ENCODE measurements around the gene SPATA13.

- TF ChIP-seq GATA2 (IDR thresholded peaks at IDR 0.05; ENCODE audit: low read depth, low read length) (no peak), GATA3 (IDR thresholded peaks at IDR 0.05; ENCODE audit: low read depth, low read length) (no peak)
These were observed 144.1 kb downstream of the SPATA13 start for GRCh38 chr13:24304620-24305019.

All from SH-SY5Y (cell line).